Activated CD4-positive, alpha-beta T cell treated with anti-CD3 and anti-CD28 coated beads, Interleukin-2, amount 10 ng/mL, durations not matched to agents 7 days and 5 days (primary cell): Measurements from ENCODE around the gene FGFBP1. TPM values are rescaled to one million over a fixed set of nuclear protein-coding genes. Genes with fewer than 3 reads are reported as not detected.

ENCODE experiments used
- CTCF ChIA-PET: fragments of 350-600 bp; sonication (Branson Sonifier 250); formaldehyde crosslinking; loops from one replicate; lab custom pipeline; 2021; ENCODE audit warnings: antibody characterized with exemption; lab: Charles Lee
- POLR2A ChIA-PET: fragments of 350-600 bp; sonication (Branson Sonifier 250); formaldehyde crosslinking; loops from one replicate; lab custom pipeline; 2021; ENCODE audit warnings: antibody characterized with exemption; lab: Charles Lee
- DNase-seq: peaks from one replicate; pipeline ENCODE4 v3.0.0-alpha.2; 2020
- H3K27ac Mint-ChIP-seq: one replicate; pipeline ENCODE4 v1.8.0; 2021; ENCODE audit warnings: mild to moderate bottlenecking, moderate library complexity, mixed read lengths
- H3K27me3 Mint-ChIP-seq: one replicate; pipeline ENCODE4 v1.8.0; 2021; ENCODE audit warnings: mixed read lengths
- H3K36me3 Mint-ChIP-seq: one replicate; pipeline ENCODE4 v1.8.0; 2021; ENCODE audit warnings: low read depth, mixed read lengths
- H3K4me1 Mint-ChIP-seq: one replicate; pipeline ENCODE4 v1.8.0; 2021; ENCODE audit warnings: mixed read lengths
- H3K4me3 Mint-ChIP-seq: one replicate; pipeline ENCODE4 v1.8.0; 2021; ENCODE audit warnings: mild to moderate bottlenecking, moderate library complexity, mixed read lengths
- H3K9me3 Mint-ChIP-seq: one replicate; pipeline ENCODE4 v1.8.0; 2021; ENCODE audit warnings: mixed read lengths
- total RNA-seq, 2 experiments: library from RNA; stranded (reverse); gene quantifications; one replicate each; pipeline ENCODE4 v1.2.3, GENCODE V29; 2021

FGFBP1 gene
- total RNA-seq, 2 experiments from 2014 or later = not detected

DNA sequence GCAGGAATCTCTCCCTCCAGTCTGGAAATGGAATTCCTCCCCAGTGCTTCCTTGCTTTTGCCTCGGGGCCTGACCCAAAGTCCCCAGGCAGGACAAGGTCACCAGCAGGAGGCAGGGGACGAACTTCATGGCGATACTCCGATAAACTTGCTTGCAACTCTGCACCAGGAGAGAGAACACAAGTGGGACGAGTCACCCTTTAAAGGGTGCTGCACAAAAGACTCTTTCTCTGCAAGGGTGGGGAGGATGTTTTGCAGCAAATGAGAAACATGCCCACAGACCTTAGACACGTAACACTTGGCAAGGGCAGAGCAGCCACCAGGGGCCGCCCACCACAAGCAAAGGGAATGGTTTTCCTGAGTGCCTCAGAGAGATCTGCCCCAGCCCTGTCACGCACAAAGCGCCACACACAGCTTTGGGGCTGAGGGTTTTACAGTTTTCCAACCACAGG lies 24.5 kb upstream of the FGFBP1 start, which contains the start of gene FGFBP2:
Gene FGFBP2, minus strand, starts transcription at position 175 of the 451 bp plus-strand sequence. Its CDS starts 46 bp downstream, at position 129.
- CTCF ChIA-PET = interaction anchor here (0.8 to 0.9 kb wide), 2 partner anchors 32 to 302 kb away, joined by 3 read pairs; no protein-coding TSS in a partner anchor
- Mint-ChIP-seq H3K9me3 (no peaks in the 10 kb centered on the region), H3K27me3 (peaks cover 21% of the 10 kb centered on the region), H3K27ac (peak within 1 kb of the TSS; percentile 72), H3K4me3 (peak within 1 kb of the TSS; percentile 62), H3K4me1 (peaks cover 33% of the 10 kb centered on the region), H3K36me3 (no peaks in the 10 kb centered on the region)
- peak; percentile 74 for DNase-seq
- POLR2A ChIA-PET = no interaction called here

DNA sequence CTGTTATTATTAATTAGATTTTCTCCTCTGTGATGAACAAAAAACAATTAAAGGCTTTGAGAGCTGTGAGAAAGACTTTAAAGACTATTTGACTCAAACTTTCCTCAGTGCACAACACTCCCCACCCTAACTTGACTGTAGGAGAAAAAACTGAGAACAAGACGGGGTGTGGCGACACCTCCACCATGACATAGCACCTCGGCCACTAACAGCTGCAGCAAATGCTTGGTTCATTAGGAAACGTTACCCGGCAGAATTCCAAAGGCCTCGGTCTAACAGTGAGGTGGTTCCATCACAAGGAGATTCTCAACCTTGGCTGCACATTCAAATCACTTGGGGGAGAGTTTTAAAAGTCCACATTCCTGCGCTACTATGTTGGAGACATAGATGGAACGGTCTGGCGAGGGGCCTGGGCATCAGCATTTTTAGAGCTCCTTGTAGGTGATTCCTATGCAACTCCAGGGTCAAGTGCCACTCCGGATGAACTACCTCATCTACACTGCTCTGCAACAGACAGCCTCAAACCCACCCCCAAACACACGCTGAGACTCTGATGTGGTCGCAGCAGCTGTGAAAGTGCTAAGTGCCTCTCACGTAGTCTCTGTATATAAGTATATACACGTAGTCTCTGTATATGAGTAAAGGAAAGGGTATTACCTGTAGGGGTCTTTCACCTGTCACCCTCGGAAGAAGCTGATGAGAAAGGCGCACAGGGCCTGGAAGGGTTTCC lies 23.4 kb upstream of the FGFBP1 start:
- peak; percentile 46 for DNase-seq
- H3K27me3 Mint-ChIP-seq = peaks cover 18% of the 10 kb centered on the region
- ChIA-PET POLR2A (no interaction called here), CTCF (interaction anchor here (0.6 to 1.1 kb wide), 3 partner anchors 40 to 303 kb away, joined by 3 read pairs; no protein-coding TSS in a partner anchor)
- H3K27ac Mint-ChIP-seq = no peak overlapping the region
- H3K9me3 Mint-ChIP-seq = no peaks in the 10 kb centered on the region
- peak overlapping the region; percentile 62 for H3K4me3 Mint-ChIP-seq
- peaks cover 33% of the 10 kb centered on the region for H3K4me1 Mint-ChIP-seq
- H3K36me3 Mint-ChIP-seq = no peaks in the 10 kb centered on the region

- Mint-ChIP-seq H3K4me3 (no peak overlapping the region), H3K4me1 (peaks cover 31% of the 10 kb centered on the region), H3K9me3 (no peaks in the 10 kb centered on the region), H3K27ac (no peak overlapping the region), H3K36me3 (peaks cover 2% of the 10 kb centered on the region), H3K27me3 (peaks cover 9% of the 10 kb centered on the region)
- DNase-seq = no peak
- ChIA-PET CTCF (no interaction called here), POLR2A (no interaction called here)
These were observed 20.0 kb upstream of the FGFBP1 start for GRCh38 chr4:15958562-15958961.

GRCh38 chr4:15956179-15956850 lies 17.8 kb upstream of the FGFBP1 start:
- peaks cover 10% of the 10 kb centered on the region for H3K4me1 Mint-ChIP-seq
- H3K27me3 Mint-ChIP-seq = peaks cover 9% of the 10 kb centered on the region
- peaks cover 2% of the 10 kb centered on the region for H3K36me3 Mint-ChIP-seq
- H3K9me3 Mint-ChIP-seq = no peaks in the 10 kb centered on the region
- no peak overlapping the region for H3K27ac Mint-ChIP-seq
- no peak overlapping the region for H3K4me3 Mint-ChIP-seq
- CTCF ChIA-PET = interaction anchor here (0.7 to 2.4 kb wide), 14 partner anchors 9 to 312 kb away, joined by 3 to 15 read pairs (median 3); no protein-coding TSS in a partner anchor
- POLR2A ChIA-PET = no interaction called here
- DNase-seq = peak; percentile 87

DNA sequence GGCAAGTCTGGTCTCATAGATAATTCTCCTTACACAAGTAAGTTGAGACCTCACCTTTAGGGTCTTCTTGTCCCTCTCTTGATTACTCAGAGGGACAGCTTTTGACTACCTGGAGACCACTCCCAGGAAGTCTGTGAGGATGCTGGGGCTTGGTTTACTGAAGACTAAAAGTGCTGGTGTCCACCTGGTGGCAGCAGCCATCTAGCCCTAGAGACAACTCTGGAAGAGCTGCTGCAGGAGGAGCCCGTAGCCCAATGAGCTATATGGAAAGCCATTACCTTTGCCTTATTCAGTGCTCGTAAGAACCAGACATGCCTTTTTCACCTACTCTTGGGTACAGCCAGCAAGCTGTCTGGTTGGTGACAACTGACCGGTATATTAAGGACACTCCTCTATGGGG lies 17.1 kb upstream of the FGFBP1 start:
- DNase-seq = no peak
- H3K36me3 Mint-ChIP-seq = peaks cover 2% of the 10 kb centered on the region
- ChIA-PET POLR2A (no interaction called here), CTCF (interaction anchor here (0.7 to 2.4 kb wide), 13 partner anchors 10 to 311 kb away, joined by 3 to 15 read pairs (median 3); no protein-coding TSS in a partner anchor)
- H3K27ac Mint-ChIP-seq = no peak overlapping the region
- peaks cover 7% of the 10 kb centered on the region for H3K27me3 Mint-ChIP-seq
- no peaks in the 10 kb centered on the region for H3K9me3 Mint-ChIP-seq
- H3K4me1 Mint-ChIP-seq = peaks cover 7% of the 10 kb centered on the region
- H3K4me3 Mint-ChIP-seq = no peak overlapping the region

GRCh38 chr4:15953625-15954024 lies 15.1 kb upstream of the FGFBP1 start:
- Mint-ChIP-seq H3K36me3 (peaks cover 2% of the 10 kb centered on the region), H3K9me3 (no peaks in the 10 kb centered on the region), H3K4me3 (no peak overlapping the region), H3K27me3 (no peaks in the 10 kb centered on the region), H3K27ac (no peak overlapping the region), H3K4me1 (peaks cover 4% of the 10 kb centered on the region)
- ChIA-PET CTCF (interaction anchor here (0.9 to 1.4 kb wide), 2 partner anchors 44 to 71 kb away, joined by 3 read pairs; no protein-coding TSS in a partner anchor), POLR2A (no interaction called here)
- no peak for DNase-seq

GRCh38 chr4:15951781-15952180 lies 13.2 kb upstream of the FGFBP1 start:
- no peak overlapping the region for H3K4me3 Mint-ChIP-seq
- POLR2A ChIA-PET = no interaction called here
- H3K27ac Mint-ChIP-seq = no peak overlapping the region
- CTCF ChIA-PET = no interaction called here
- no peaks in the 10 kb centered on the region for H3K9me3 Mint-ChIP-seq
- peaks cover 4% of the 10 kb centered on the region for H3K4me1 Mint-ChIP-seq
- no peak for DNase-seq
- peaks cover 2% of the 10 kb centered on the region for H3K36me3 Mint-ChIP-seq
- no peaks in the 10 kb centered on the region for H3K27me3 Mint-ChIP-seq

DNA sequence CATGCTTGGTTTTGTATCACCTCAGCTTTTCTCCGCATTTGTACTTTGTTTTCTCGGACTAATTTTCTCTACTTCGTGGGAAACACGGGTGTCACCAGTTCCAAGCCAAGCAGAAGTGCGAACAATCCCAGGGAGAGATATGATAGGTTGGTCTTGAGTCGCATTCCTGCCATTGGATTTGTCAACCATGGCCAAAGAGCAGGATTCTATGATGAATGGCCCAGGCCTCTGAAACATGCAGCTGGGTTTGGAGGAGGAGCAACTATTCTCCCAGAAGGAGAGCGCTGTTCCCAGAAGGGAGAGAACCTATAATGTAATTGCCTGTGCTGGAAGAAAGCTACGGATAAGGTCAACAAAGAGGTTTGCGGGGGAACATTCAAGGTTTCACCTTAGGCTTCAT lies 10.3 kb upstream of the FGFBP1 start:
- no peaks in the 10 kb centered on the region for H3K4me1 Mint-ChIP-seq
- ChIA-PET POLR2A (no interaction called here), CTCF (no interaction called here)
- H3K4me3 Mint-ChIP-seq = no peak overlapping the region
- no peak for DNase-seq
- peaks cover 4% of the 10 kb centered on the region for H3K27me3 Mint-ChIP-seq
- no peaks in the 10 kb centered on the region for H3K9me3 Mint-ChIP-seq
- H3K27ac Mint-ChIP-seq = no peak overlapping the region
- H3K36me3 Mint-ChIP-seq = no peaks in the 10 kb centered on the region

- POLR2A ChIA-PET = no interaction called here
- DNase-seq = no peak
- H3K4me1 Mint-ChIP-seq = no peaks in the 10 kb centered on the region
- H3K27ac Mint-ChIP-seq = no peak overlapping the region
- no peak overlapping the region for H3K4me3 Mint-ChIP-seq
- H3K9me3 Mint-ChIP-seq = no peaks in the 10 kb centered on the region
- H3K36me3 Mint-ChIP-seq = no peaks in the 10 kb centered on the region
- H3K27me3 Mint-ChIP-seq = peaks cover 6% of the 10 kb centered on the region
- CTCF ChIA-PET = no interaction called here
These were observed 9.1 kb upstream of the FGFBP1 start for GRCh38 chr4:15947684-15948083.

DNA sequence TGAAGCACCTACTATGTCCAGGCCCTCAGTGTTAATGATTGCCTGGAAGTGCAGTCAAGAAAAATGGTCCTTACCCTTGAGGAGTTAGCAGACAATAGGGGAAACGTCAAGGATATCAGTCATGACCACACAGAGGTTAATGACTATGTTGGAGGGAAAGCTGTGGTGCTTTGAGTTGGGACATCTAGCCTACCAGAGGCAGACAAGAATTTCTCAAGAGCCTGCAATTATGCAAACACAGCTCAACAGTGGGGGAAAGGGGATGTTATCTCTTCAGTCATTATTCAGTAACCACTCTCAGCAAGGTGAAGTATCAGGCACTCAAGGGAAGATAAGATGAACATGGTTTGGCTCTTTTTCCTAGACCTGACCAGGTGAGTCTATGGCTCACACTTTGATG lies 7.0 kb upstream of the FGFBP1 start:
- H3K27ac Mint-ChIP-seq = no peak overlapping the region
- no peaks in the 10 kb centered on the region for H3K4me1 Mint-ChIP-seq
- H3K27me3 Mint-ChIP-seq = peaks cover 18% of the 10 kb centered on the region
- H3K36me3 Mint-ChIP-seq = no peaks in the 10 kb centered on the region
- H3K4me3 Mint-ChIP-seq = no peak overlapping the region
- POLR2A ChIA-PET = no interaction called here
- no peak for DNase-seq
- CTCF ChIA-PET = no interaction called here
- H3K9me3 Mint-ChIP-seq = no peaks in the 10 kb centered on the region

DNA sequence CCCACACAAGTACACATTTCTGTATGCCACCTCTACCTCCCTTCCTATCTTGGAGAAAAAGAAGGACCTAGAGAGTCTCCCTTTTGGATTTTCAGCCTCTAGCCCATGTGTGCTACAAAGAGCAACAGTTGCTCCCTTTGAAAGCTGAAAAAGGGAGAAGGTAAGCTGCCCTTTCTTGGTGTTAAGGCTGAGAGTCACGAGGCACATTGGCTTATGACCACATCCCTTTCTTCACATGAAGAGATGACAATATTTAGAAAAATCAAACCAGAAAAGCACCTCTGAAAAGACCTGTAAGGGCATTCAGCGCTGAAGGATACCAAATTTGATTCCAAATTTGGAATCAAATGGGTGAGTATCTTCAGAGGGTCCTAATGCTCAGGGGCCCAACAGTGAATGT lies 6.4 kb upstream of the FGFBP1 start:
- no peaks in the 10 kb centered on the region for H3K4me1 Mint-ChIP-seq
- POLR2A ChIA-PET = no interaction called here
- CTCF ChIA-PET = no interaction called here

GRCh38 chr4:15942283-15942682 lies 3.7 kb upstream of the FGFBP1 start:
- Mint-ChIP-seq H3K27ac (no peak overlapping the region), H3K4me3 (no peak overlapping the region), H3K9me3 (no peaks in the 10 kb centered on the region), H3K27me3 (peaks cover 21% of the 10 kb centered on the region), H3K4me1 (no peaks in the 10 kb centered on the region), H3K36me3 (no peaks in the 10 kb centered on the region)
- ChIA-PET CTCF (no interaction called here), POLR2A (no interaction called here)
- DNase-seq = no peak

More for the DNA sequence above, 6.4 kb upstream of the FGFBP1 start:
- no peak overlapping the region for H3K4me3 Mint-ChIP-seq
- H3K36me3 Mint-ChIP-seq = no peaks in the 10 kb centered on the region
- peaks cover 21% of the 10 kb centered on the region for H3K27me3 Mint-ChIP-seq
- no peak overlapping the region for H3K27ac Mint-ChIP-seq
- no peaks in the 10 kb centered on the region for H3K9me3 Mint-ChIP-seq
- DNase-seq = no peak

GRCh38 chr4:15938182-15938581 lies 358 bp downstream of the FGFBP1 start:
- Mint-ChIP-seq H3K4me1 (peaks cover 3% of the 10 kb centered on the region), H3K27me3 (peaks cover 17% of the 10 kb centered on the region), H3K9me3 (no peaks in the 10 kb centered on the region), H3K27ac (no peak overlapping the region), H3K4me3 (no peak overlapping the region), H3K36me3 (no peaks in the 10 kb centered on the region)
- no peak for DNase-seq
- ChIA-PET POLR2A (no interaction called here), CTCF (no interaction called here)
